ENCODE results near the gene ZSCAN25. TPM values are rescaled to one million over a fixed set of nuclear protein-coding genes. Genes with fewer than 3 reads are reported as not detected.
A peak's percentile ranks its signal among the peaks of the same experiment; 100 is the strongest.
"Not testable (repeated sequence)": the region's sequence is repeated elsewhere in the genome, so short reads cannot be mapped to it uniquely, and the experiment has no call there.

ZSCAN25 gene
- total RNA-seq: 19.8 TPM

GRCh38 chr7:99616359-99617191 lies at the start of gene ZSCAN25:
TSS of gene ZSCAN25 (plus strand) at chr7:99616946. CDS start at chr7:99619607, 2,661 bp downstream.
- ATAC-seq: peak; percentile 98
- intact Hi-C loops (cut with DNase I): no loop called here
- DNase-seq (ENCODE audit: low spot score): peak; percentile 88

- ATAC-seq; intact Hi-C loops (cut with DNase I); DNase-seq (ENCODE audit: low spot score): not testable (repeated sequence)
Measured at GRCh38 chr7:99568770-99569169, 48.0 kb upstream of the ZSCAN25 start.

- intact Hi-C loops (cut with DNase I): no loop called here
- DNase-seq (ENCODE audit: low spot score) (no peak), ATAC-seq (no peak)
Measured at GRCh38 chr7:99571768-99572167, 45.0 kb upstream of the ZSCAN25 start.

- intact Hi-C loops (cut with DNase I): no loop called here
- ATAC-seq (no peak), DNase-seq (ENCODE audit: low spot score) (no peak)
Measured at GRCh38 chr7:99573257-99573656, 43.5 kb upstream of the ZSCAN25 start.

- DNase-seq (ENCODE audit: low spot score): no peak
- ATAC-seq: no peak
- intact Hi-C loops (cut with DNase I): no loop called here
Measured at GRCh38 chr7:99576251-99576650, 40.5 kb upstream of the ZSCAN25 start.

GRCh38 chr7:99579281-99579955 lies 37.3 kb upstream of the ZSCAN25 start:
- intact Hi-C loops (cut with DNase I): no loop called here
- no peak for ATAC-seq
- no peak for DNase-seq (ENCODE audit: low spot score)

- ATAC-seq (peak; percentile 80), DNase-seq (ENCODE audit: low spot score) (peak; percentile 68)
- intact Hi-C loops (cut with DNase I): no loop called here
Measured at GRCh38 chr7:99579956-99580777, 36.6 kb upstream of the ZSCAN25 start.

- DNase-seq (ENCODE audit: low spot score); intact Hi-C loops (cut with DNase I); ATAC-seq: not testable (repeated sequence)
Measured at GRCh38 chr7:99580778-99581332, 35.9 kb upstream of the ZSCAN25 start.

- DNase-seq (ENCODE audit: low spot score): no peak
- no peak for ATAC-seq
- intact Hi-C loops (cut with DNase I): no loop called here
Measured at GRCh38 chr7:99588868-99589267, 27.9 kb upstream of the ZSCAN25 start.

GRCh38 chr7:99594948-99595745 lies 21.6 kb upstream of the ZSCAN25 start:
- intact Hi-C loops (cut with DNase I): no loop called here
- DNase-seq (ENCODE audit: low spot score) (no peak), ATAC-seq (no peak)

GRCh38 chr7:99596408-99596955 lies 20.3 kb upstream of the ZSCAN25 start:
- intact Hi-C loops (cut with DNase I): no loop called here

GRCh38 chr7:99597762-99598501 lies 18.8 kb upstream of the ZSCAN25 start, which contains the start of gene TMEM225B:
TSS of gene TMEM225B (plus strand) at chr7:99598267. CDS start at chr7:99604389, 6,122 bp downstream.
- ATAC-seq: no peak
- intact Hi-C loops (cut with DNase I): no loop called here

More at GRCh38 chr7:99596408-99596955, 20.3 kb upstream of the ZSCAN25 start:
- DNase-seq (ENCODE audit: low spot score): no peak
- no peak for ATAC-seq

GRCh38 chr7:99599836-99600235 lies 16.9 kb upstream of the ZSCAN25 start:
- DNase-seq (ENCODE audit: low spot score): no peak
- intact Hi-C loops (cut with DNase I): no loop called here
- no peak for ATAC-seq

More at GRCh38 chr7:99597762-99598501, 18.8 kb upstream of the ZSCAN25 start, which contains the start of gene TMEM225B:
- DNase-seq (ENCODE audit: low spot score): no peak

- ATAC-seq (no peak), DNase-seq (ENCODE audit: low spot score) (no peak)
- intact Hi-C loops (cut with DNase I): no loop called here
Measured at GRCh38 chr7:99601656-99602310, 15.0 kb upstream of the ZSCAN25 start.

GRCh38 chr7:99605527-99605926 lies 11.2 kb upstream of the ZSCAN25 start:
- intact Hi-C loops (cut with DNase I): no loop called here
- no peak for DNase-seq (ENCODE audit: low spot score)
- no peak for ATAC-seq

GRCh38 chr7:99606531-99606930 lies 10.2 kb upstream of the ZSCAN25 start:
- no peak for DNase-seq (ENCODE audit: low spot score)

GRCh38 chr7:99607548-99607947 lies 9.2 kb upstream of the ZSCAN25 start:
- no peak for DNase-seq (ENCODE audit: low spot score)
- no peak for ATAC-seq
- intact Hi-C loops (cut with DNase I): no loop called here

More at GRCh38 chr7:99606531-99606930, 10.2 kb upstream of the ZSCAN25 start:
- intact Hi-C loops (cut with DNase I): no loop called here
- ATAC-seq: no peak
